Muscle of arm (tissue), 14 donors: ENCODE results near the gene OSCP1. TPM values are rescaled to one million over a fixed set of nuclear protein-coding genes. Genes with fewer than 3 reads are reported as not detected.
"Not testable (repeated sequence)": the region's sequence is repeated elsewhere in the genome, so short reads cannot be mapped to it uniquely, and the experiment has no call there.

Experiments used
- DNase-seq: peaks from one replicate; pipeline ENCODE4 v3.0.0-alpha.2; 2013
- long read RNA-seq, 11 donors: transcript quantifications; one replicate each; lab custom pipeline, GENCODE V29; 2026
- polyA plus RNA-seq, 12 donors: library from polyadenylated mRNA; unstranded; fragments of 120-200 nt; gene quantifications; one replicate each; pipeline ENCODE4 v1.2.1, GENCODE V29; 2013; ENCODE audit not compliant: insufficient read length in 12 of 12

OSCP1 gene, protein sequence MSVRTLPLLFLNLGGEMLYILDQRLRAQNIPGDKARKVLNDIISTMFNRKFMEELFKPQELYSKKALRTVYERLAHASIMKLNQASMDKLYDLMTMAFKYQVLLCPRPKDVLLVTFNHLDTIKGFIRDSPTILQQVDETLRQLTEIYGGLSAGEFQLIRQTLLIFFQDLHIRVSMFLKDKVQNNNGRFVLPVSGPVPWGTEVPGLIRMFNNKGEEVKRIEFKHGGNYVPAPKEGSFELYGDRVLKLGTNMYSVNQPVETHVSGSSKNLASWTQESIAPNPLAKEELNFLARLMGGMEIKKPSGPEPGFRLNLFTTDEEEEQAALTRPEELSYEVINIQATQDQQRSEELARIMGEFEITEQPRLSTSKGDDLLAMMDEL
- 10 to 100 TPM in 1 of 12 donors, 1 to 10 TPM in 10, not detected in 1; 4.1 to 21.7 (median 6.1) TPM for polyA plus RNA-seq
- long read RNA-seq, donor 1, partial matches to known transcripts, result 0 of 2 reads
- long read RNA-seq, donor 1, other reads (novel, unspliced or antisense), result 0 of 2 reads
- long read RNA-seq, donor 2, result 0 reads
- long read RNA-seq, donor 3, result 0 reads
- long read RNA-seq, donor 4, result 0 reads
- long read RNA-seq, donor 5, partial matches to known transcripts, result 0 of 2 reads
- long read RNA-seq, donor 5, other reads (novel, unspliced or antisense), result 0 of 2 reads
- long read RNA-seq, donor 6, result 0 reads
- long read RNA-seq, donor 7, result 0 reads
- long read RNA-seq, donor 8, partial matches to known transcripts, result 0 of 2 reads
- long read RNA-seq, donor 8, other reads (novel, unspliced or antisense), result 0 of 2 reads
- long read RNA-seq, donor 9, partial matches to known transcripts, result 0 of 2 reads
- long read RNA-seq, donor 9, other reads (novel, unspliced or antisense), result 0 of 2 reads
- long read RNA-seq, donor 10, partial matches to known transcripts, result 0 of 2 reads
- long read RNA-seq, donor 10, other reads (novel, unspliced or antisense), result 0 of 2 reads
- long read RNA-seq, donor 11, partial matches to known transcripts, result 0 of 2 reads
- long read RNA-seq, donor 11, other reads (novel, unspliced or antisense), result 0 of 2 reads

DNA sequence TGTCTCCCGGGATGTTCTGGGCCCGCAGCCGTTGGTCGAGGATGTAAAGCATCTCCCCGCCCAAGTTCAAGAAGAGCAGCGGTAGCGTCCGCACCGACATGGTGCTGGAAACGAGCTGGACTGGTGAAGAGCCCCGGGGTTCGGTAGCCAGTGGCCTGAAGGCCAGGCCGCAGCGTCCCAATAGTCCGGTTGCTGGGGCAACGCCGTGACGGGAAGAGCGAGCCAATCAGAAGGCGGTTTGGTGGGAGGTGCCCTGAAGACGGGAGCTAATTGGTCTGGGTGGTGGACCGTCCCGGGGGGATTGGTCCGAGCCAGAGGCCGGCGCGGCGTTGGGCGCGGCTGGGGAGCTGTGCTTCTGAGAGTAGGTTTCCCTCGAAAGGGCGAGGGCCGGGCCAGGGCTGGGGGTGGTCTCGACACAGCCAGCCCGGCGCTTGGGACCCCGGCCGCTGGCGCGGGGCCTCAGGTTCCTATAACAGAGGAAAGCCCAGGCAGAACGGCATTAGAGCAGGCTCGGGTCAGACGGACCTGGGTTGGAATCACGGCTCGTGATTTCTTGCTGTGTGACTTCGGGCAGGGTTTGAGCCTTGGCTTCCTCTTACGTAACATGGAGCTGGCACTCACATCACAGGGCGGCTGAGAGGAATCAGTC is at the start of gene OSCP1:
Gene OSCP1 (minus strand): TSS at position 182 of the 649 bp plus-strand sequence. CDS start 82 bp downstream, at position 100.
- DNase-seq, result peak; percentile 98

DNA sequence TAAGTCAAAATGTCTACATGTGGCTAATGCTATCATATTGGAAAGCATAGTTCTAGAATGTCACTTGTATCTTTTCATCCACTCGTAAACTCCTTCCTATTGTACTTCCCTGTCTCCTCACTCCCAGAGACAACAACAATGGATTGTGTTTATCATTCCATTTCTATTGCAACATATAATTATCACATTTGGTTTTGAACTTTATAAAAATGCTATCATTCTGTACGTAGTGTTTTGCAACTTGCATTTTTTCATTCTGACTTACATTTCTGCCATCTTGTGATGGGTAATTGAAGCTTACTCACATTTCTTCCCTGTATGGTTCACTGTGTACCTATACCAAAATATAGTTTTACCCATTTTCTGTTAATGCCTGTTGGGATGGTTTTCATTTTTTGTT is 47.0 kb upstream of the OSCP1 start:
- DNase-seq, result no peak

DNA sequence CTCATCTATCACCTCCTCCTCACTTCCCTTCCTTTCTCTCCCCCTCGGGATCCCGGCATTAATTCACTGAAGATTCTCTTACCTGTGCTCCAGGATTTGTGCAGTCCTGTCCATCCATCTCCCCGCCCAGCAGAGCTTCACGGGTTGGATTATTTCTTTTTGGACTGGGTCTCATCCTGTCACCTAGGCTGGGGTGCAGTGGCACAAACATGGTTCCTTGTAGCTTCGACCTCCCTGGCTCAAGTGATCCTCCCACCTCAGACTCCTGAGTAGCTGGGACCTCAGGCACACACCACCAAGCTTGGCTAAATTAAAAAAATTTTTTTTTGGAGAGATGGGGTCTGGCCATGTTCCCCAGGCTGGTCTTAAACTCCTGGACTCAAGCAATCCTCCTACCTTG is 44.7 kb upstream of the OSCP1 start:
- no peak for DNase-seq

DNA sequence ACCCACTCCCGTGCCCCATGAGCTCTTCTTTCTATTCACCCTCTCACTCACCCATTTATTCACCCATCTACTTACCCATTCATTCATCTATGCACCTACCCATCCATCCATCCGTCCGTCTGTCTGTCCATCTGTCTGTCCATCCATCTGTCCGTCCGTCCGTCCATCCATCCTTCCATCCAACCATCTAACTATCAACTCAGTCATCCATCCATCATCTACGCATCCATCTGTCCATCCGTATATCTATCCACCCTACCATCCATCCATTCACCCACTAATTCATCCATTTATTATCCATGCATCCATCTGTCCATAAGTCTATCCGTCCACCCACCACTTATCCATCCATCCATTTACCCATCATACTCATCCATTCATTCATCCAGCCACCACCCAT is 43.3 kb upstream of the OSCP1 start:
- no peak for DNase-seq

DNA sequence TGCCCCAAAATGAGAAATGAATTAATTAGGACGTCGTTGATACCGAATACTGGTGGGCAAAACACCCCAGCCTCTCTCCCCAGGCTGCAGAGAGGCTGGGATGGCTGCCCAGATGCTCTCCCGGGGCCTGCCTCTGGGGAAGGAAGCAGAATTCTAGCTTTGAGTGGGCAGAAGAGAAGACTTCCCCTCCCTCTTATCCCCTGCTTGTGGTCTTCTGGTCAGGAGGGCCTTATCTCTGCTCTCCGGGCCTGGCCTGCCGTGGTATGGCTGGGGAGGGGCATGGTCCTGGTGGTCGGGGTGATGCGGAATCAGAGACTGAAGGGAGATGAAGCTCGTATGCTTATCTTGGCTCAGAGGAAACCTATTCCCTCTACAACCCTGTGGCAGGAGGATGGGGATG is 42.2 kb upstream of the OSCP1 start:
- no peak for DNase-seq

DNA sequence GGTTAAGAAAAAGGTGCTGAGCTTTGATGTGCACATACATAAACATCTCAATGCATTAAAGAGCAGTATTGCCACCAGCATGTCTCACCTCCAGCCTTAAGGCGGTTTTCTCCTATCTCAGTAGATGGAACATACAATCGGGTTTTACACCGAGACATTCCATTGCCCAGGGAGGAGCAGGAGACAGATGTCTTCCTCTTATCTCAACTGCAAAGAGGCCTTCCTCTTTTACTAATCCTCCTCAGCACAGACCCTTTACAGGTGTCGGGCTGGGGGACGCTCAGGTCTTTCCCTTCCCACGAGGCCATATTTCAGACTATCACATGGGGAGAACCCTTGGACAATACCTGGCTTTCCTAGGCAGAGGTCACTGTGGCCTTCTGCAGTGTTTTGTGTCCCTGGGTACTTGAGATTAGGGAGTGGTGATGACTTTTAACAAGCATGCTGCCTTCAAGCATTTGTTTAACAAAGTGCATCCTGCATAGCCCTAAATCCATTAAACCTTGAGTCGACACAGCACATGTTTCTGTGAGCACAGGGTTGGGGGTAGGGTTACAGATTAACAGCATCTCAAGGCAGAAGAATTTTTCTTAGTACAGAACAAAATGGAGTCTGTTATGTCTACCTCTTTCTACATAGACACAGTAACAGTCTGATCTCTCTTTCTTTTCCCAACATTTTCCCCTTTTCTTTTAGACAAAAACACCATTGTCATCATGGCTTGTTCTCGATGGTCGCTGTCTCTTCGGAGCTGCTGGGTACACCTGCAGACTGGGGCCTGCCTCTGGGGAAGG is 39.2 kb upstream of the OSCP1 start:
- DNase-seq, result not testable (repeated sequence)

DNA sequence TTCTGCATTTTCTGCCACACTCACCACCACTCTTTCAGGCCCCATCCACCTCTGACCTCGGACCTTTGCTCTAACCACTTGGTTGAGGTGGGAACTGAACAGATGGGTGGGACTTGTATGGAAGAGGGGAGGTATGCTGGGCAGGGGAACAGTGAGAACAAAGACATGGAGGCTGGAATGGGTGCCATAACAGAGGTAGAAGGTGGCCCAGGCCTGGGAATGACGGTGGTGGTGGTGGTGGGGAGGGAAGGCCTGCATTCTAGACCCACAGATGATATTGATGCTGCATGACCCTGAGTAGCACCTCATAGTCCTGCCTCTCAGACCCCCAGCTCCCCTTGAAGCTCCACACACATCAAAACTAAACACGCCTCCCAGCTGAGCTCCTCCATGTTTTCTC is 37.7 kb upstream of the OSCP1 start:
- no peak for DNase-seq

DNA sequence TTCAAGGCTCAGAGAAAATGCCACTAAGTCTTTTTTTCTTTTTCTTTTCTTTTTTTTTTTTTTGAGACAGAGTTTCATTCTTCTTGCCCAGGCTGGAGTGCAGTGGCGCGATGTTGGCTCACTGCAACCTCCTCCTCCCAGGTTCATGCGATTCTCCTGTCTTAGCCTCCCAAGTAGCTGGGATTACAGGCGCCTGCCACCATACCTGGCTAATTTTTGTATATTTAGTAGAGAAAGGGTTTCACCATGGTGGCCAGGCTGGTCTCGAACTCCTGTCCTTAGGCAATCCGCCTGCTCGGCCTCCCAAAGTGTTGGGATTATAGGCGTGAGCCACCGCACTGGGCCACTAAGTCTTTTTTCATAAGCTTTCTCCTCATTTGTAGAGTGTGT is 37.1 kb upstream of the OSCP1 start:
- DNase-seq, result not testable (repeated sequence)

DNA sequence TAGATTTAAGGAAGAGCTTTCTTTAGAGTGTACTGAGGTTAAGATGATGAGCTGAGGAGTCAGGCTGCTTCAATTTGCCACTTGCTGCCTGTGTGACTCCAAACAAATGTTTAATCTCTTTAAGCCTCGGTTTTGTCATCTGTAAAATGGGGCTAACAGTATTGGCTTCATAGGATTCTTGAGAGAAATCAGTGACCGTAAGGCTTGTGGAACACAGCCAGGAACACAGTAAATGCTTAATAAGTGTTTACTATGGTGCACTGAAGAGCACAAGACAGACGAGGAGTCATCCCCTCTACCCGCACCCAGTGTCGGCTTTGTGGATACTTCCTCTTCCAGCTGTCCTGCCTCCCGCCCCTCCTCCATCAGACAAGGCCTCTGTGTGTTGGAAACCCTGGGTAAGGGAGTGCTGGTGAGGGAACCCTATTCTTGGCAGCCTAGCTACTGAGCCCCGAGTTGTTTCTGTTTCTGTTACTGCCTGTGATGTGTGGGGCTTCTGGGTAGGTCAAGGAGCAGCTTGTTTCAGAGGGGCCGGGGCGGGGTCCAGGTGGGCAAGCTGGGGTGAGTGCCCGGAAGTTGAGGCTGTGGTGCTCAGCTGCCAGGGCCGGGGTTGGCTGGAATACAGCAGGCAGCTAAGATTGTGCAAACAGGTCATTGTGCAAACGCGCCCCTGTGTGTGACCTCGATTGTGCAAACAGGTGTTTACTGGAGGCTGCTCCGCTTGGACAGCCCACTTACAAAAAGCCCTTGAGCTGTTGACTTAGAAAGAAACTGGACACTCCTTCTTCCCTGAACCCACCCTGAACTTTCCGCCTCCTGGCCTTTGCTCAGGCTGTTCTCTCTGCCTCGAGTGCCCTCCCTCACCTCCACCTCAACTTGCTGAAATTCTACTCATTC is 36.4 kb upstream of the OSCP1 start:
- DNase-seq, result no peak

DNA sequence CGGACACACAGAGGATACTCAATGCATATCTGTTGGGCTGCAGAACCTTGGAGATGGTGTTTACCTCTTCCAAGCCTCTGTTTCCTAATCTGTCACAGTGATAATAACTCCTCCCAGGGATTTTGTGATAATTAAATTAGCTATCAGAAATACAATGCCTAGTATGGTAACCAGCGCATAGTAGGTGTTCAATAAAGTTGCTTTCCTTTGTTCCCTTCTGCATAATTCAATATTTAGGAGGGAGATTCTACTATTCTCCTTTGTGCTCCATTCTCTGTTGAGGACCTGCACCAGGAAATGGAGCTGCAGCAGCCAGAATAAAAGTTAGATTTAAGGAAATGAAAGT is 35.8 kb upstream of the OSCP1 start:
- no peak for DNase-seq

DNA sequence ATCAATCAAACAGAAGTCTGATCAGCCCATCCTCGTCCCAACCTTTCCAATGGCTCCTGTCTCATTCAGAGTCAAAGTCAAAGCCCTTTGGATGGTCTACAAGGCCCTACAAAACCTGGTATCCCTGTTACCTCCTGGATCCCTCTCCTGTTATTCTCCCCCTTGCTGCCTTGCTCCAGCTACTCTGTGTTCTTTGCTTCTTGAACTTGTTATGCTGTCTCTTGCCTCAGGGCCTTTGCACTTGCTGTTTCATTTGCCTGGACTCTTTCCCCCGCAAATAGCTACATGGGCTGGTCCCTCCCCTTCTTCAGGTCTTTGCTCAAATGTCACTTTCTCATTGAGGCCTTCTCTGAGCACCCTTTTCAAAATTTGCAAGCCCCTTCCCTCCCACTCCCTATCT is 33.8 kb upstream of the OSCP1 start:
- DNase-seq, result no peak

DNA sequence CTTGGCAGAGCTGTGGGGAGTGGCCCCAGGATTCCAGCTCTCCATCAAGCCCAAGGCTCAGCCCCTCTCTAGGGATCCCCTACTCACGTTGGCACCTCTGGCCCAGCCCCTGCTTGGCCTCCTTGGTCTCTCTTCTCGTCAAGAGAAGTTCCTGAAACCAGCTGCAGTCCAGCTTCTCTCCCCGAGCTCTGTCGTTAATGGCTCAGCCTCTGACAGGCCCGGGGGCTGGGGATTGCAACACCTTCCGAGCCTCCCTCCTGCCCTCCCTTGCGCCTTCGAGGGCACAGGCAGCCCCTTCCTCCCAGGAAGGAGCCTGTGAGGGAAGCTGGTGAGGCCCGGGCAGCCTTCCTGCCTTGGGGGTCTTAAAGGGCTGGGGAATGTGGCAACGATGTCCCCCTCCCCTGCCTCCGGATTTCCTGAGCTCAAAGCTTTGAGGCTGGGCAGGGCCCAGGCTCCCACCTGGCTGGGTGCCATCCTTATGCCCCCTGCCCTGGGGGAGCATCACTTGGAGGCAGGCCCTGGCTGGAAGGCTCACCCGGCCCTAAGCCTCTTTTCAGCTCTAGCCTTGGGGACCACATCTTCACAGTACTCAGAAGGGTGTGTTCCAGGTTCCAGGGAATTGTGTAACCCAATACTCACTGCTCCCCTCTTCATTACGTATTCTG is 32.6 kb upstream of the OSCP1 start, which contains the start of gene CSF3R:
Gene CSF3R (minus strand): TSS at position 190 of the 665 bp plus-strand sequence. CDS start 3,417 bp downstream, outside the sequence.
- no peak for DNase-seq

DNA sequence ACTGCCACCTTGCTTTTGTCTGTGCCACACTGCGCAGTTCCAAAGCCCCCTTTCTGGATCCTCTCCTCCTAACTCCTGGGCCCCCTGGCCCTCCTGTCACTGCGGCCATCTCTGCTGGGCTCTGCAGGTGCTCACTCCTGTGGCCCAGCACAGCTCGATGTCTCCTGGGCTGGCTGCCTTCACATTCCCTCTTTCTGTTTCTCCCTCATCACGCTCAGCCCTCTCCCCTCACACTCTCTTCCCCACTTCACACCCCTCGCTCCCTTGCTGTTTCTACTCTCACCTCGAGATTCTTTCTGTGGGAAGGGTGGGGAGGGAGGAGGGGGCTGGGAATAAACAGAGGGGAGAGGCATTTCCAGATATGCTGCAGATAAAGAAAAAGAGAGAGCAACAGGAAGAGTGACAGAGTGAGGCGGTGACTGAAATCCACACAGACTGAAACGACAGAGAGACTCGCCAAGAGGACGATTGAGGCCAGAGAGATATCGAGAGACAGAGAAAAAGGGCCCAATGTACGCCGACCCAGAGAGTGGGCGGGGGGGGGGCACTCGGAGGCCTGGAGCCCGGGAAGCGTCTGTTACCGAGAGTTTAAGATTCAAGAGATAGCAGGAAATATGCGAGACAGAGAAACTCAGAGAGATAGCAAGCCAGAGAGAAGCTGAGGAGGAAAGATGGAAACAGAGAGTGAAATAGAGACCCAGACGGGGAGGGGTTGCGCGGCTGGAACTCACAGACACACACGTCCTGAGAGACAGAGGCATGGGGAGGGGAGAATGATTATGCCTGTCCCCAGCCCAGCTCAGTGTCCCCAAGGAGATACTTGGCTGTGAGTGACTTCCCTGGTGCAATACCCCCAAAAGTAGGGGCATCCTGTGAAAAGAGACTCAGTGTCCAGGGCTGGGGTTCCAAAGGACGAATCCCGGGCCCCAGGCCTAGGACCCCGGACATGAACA is 31.8 kb upstream of the OSCP1 start:
- no peak for DNase-seq

DNA sequence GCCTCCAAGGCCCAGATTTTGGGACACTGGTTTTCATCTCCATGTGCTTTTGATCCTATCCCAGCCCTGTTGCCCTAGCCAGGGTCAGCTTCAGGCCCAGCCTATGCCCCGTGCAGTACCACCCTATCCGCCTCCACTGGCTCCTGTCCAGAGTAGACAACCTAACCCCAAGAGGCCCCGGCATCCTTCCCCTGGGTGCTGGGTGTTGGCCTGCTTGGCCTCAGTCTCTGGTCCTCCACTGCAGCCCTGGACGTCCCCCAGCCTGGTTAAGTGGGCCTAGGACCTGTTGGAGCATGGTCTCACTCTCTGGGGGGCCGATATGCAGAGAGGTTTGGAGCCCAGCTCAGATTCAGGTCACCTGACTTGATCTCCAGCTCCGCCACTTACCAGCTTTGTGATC is 30.8 kb upstream of the OSCP1 start:
- no peak for DNase-seq

DNA sequence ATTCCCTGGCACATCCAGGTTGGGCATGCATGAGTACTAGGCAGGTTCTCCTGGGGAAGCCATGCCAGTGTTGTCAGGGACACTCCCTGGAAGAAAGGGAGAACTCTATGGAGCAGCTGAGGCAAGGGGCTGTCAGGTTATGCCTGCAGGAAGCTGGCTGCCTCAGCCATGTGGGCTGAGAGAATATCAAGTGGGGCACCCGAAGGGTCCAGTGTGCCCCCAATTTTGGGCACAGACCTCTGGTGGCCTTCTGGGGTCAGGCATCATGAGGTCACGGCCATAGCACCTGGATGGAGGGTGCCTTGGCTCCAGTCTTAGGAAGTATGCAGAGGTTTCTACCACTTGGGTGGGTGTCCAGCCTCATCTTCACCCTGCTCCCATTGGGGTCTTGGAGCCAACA is 29.9 kb upstream of the OSCP1 start:
- no peak for DNase-seq

DNA sequence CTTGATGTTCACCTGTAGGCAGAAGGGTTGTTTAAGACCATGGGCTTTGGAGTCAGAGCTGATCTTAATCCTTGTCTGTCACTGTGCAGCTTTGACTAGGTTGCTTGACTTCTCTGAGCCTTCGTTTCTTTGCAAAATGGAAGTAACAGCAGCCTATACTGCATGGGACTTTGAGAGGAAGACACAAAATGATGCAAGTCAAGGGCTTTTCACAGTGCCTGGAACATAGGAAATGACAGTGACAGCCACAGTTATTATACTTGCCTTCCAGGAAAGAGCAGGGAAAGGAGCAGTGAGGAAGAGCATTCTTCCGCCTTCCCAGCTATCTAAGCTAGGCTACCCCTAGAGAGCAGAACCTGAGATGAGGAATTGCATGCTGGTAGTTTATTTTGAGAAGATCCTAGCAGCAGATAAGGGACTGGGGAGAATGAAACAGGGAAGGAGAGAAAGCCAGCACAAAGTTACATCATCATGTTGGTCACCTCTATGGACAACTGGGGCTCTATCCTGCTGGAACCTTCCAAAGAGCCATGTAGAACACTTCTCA is 29.3 kb upstream of the OSCP1 start:
- DNase-seq, result no peak

DNA sequence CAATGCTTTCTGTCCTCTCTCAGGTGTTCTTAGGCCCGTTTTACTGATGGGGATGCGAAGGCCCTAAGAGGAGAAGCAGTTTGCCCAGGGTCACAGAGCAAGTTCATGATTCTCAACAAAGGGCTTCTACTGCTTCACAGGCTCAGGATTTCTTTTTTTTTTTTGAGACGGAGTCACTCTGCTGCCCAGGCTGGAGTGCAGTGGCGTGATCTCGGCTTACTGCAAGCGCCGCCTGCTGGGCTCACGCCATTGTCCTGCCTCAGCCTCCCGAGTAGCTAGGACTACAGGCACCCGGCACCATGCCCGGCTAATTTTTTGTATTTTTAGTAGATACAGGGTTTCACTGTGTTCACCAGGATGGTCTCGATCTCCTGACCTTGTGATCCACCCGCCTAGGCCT is 27.4 kb upstream of the OSCP1 start:
- DNase-seq, result not testable (repeated sequence)

DNA sequence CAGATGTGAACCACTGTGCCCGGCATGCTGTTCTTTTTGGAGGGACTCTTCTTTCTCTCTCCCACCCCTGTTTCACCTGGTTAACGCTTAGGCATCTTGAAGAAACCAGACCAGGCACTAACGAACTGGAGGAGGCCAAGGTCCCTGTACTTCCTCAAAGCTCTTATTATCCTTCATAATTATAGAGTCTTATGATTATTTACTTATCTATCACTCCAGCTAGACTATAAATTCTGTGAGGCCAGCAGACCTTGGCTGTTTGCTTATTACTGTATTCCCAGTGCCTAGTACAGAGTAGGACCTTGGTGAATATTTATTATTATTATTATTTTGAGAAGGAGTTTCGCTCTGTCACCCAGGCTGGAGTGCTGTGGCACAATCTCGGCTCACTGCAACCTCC is 26.7 kb upstream of the OSCP1 start:
- DNase-seq, result no peak
